OCI-LY1 (cell line): ENCODE measurements around the gene WIPF2.

Experiments
- H2AFZ ChIP-seq: fragments of 200-600 bp; sonication (generic), shearing (Covaris generic); 2 replicates; pipeline ENCODE4 v1.6.0; 2014; ENCODE audit warnings: antibody characterized with exemption, mild to moderate bottlenecking, low read length
- H3F3A ChIP-seq: fragments of 200-600 bp; sonication (generic), shearing (Covaris generic); 2 replicates; pipeline ENCODE4 v1.6.0; 2014; ENCODE audit warnings: mild to moderate bottlenecking, antibody characterized with exemption, low read length, moderate library complexity; ENCODE audit not compliant: insufficient read depth
- H3K27ac ChIP-seq: fragments of 200-600 bp; sonication (generic); 2 replicates; pipeline ENCODE4 v1.5.1; 2014; ENCODE audit warnings: low read length, mixed run types, mild to moderate bottlenecking, low read depth; ENCODE audit not compliant: poor library complexity, severe bottlenecking
- H3K27me3 ChIP-seq: fragments of 200-600 bp; sonication (generic); 2 replicates; pipeline ENCODE4 v1.6.0; 2014; ENCODE audit warnings: antibody characterized with exemption, mild to moderate bottlenecking, low read length, moderate library complexity; ENCODE audit not compliant: insufficient read depth
- H3K36me3 ChIP-seq: fragments of 200-600 bp; sonication (generic); 2 replicates; pipeline ENCODE4 v1.6.1; 2014; ENCODE audit warnings: mild to moderate bottlenecking, antibody characterized with exemption, low read length, moderate library complexity, mixed read lengths; ENCODE audit not compliant: insufficient read depth
- H3K4me1 ChIP-seq: fragments of 200-600 bp; sonication (generic); 2 replicates; pipeline ENCODE4 v1.5.1; 2014; ENCODE audit warnings: mild to moderate bottlenecking, low read length, moderate library complexity; ENCODE audit not compliant: insufficient read depth, severe bottlenecking
- H3K4me2 ChIP-seq: fragments of 200-600 bp; sonication (generic), shearing (Covaris generic); 2 replicates; pipeline ENCODE4 v1.6.1; 2014; ENCODE audit warnings: low read length
- H3K4me3 ChIP-seq: fragments of 200-600 bp; sonication (generic); 2 replicates; pipeline ENCODE4 v1.5.1; 2014; ENCODE audit warnings: low read length, low read depth, mild to moderate bottlenecking, mixed read lengths; ENCODE audit not compliant: poor library complexity, severe bottlenecking
- H3K79me2 ChIP-seq: fragments of 200-600 bp; shearing (Covaris generic); 2 replicates; pipeline ENCODE4 v1.6.1; 2016; ENCODE audit warnings: mixed run types, low read length, mixed read lengths; ENCODE audit not compliant: insufficient read depth
- H3K9ac ChIP-seq: fragments of 200-600 bp; sonication (generic), shearing (Covaris generic); 2 replicates; pipeline ENCODE4 v1.6.1; 2014; ENCODE audit warnings: mild to moderate bottlenecking, low read length, mixed read lengths
- H3K9me2 ChIP-seq: fragments of 200-600 bp; sonication (generic), shearing (Covaris generic); 2 replicates; pipeline ENCODE4 v1.6.1; 2014; ENCODE audit warnings: low read depth, mild to moderate bottlenecking, low read length, mixed read lengths
- H3K9me3 ChIP-seq: fragments of 200-600 bp; shearing (Covaris generic); 2 replicates; pipeline ENCODE4 v1.6.1; 2014; ENCODE audit warnings: low read length, mixed read lengths
- H4K20me1 ChIP-seq: fragments of 200-600 bp; sonication (generic), shearing (Covaris generic); 2 replicates; pipeline ENCODE4 v1.6.0; 2016; ENCODE audit warnings: mild to moderate bottlenecking, low read length; ENCODE audit not compliant: insufficient read depth
- EZH2 ChIP-seq: fragments of 200-600 bp; sonication (generic), shearing (Covaris generic); IDR thresholded peaks from 2 replicates; pipeline ENCODE4 v1.8.0; 2017; ENCODE audit warnings: borderline replicate concordance, mixed run types, mild to moderate bottlenecking, antibody characterized with exemption, low read length, moderate library complexity, mixed read lengths
- TF ChIP-seq, protein P1 (sequence below): fragments of 200-600 bp; sonication (generic), shearing (Covaris generic); IDR thresholded peaks from 2 replicates; pipeline ENCODE4 v1.5.1; 2017; ENCODE audit warnings: mild to moderate bottlenecking, antibody characterized with exemption, low read length, moderate library complexity, mixed read lengths

Gene WIPF2

DNA sequence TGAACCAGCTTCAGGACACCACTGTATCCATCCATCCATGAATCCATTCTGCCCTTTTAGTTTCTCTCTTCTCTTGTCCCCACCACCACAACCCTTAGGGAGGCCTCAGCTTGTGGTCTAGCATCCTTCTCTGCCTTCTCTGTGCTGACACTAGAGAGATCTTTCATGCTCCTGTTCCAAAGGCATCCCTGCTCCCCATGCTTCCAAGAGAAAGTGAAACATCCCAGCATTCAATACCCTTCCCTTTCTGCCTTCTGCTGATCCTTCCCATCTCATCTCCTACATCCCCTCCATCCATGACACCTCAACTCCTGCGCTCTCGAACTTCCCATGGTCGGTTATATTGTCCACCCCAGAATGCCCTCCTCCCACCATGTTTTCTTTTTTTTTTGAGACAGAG lies 31.9 kb upstream of the WIPF2 start:
- H3K4me2 ChIP-seq, result no peak overlapping the region
- H3K27me3 ChIP-seq, result no peaks in the 10 kb centered on the region
- H3K9me2 ChIP-seq, result no peaks in the 10 kb centered on the region
- H3K4me1 ChIP-seq, result peaks cover 13% of the 10 kb centered on the region
- no peaks in the 10 kb centered on the region for H3K79me2 ChIP-seq
- no peak overlapping the region for H2AFZ ChIP-seq
- TF ChIP-seq, protein P1, sequence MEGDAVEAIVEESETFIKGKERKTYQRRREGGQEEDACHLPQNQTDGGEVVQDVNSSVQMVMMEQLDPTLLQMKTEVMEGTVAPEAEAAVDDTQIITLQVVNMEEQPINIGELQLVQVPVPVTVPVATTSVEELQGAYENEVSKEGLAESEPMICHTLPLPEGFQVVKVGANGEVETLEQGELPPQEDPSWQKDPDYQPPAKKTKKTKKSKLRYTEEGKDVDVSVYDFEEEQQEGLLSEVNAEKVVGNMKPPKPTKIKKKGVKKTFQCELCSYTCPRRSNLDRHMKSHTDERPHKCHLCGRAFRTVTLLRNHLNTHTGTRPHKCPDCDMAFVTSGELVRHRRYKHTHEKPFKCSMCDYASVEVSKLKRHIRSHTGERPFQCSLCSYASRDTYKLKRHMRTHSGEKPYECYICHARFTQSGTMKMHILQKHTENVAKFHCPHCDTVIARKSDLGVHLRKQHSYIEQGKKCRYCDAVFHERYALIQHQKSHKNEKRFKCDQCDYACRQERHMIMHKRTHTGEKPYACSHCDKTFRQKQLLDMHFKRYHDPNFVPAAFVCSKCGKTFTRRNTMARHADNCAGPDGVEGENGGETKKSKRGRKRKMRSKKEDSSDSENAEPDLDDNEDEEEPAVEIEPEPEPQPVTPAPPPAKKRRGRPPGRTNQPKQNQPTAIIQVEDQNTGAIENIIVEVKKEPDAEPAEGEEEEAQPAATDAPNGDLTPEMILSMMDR, result no peak
- TF ChIP-seq EZH2, result no peak
- H3K9me3 ChIP-seq, result no peaks in the 10 kb centered on the region
- H3K27ac ChIP-seq, result no peak overlapping the region
- no peak overlapping the region for H3K9ac ChIP-seq
- no peaks in the 10 kb centered on the region for H4K20me1 ChIP-seq
- no peak overlapping the region for H3K4me3 ChIP-seq
- no peaks in the 10 kb centered on the region for H3F3A ChIP-seq
- H3K36me3 ChIP-seq, result no peaks in the 10 kb centered on the region

DNA sequence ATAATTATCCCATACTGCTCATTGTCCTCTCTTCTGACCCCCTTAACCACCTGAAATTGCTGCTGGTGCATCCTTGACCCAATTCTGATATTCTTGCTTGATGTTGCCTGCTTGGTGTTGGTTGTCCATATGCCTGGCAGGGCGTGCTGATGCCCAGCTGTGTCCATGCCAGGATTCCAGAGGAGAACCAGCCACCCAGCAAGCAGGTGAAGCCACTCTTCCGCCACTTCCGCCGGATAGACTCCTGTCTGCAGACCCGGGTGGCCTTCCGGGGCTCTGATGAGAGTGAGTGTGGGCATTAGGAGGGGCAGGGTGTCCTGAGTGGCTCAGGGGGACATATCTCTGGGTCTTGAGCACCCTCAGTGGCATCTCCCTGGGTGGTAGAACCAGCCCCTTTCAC lies 30.4 kb upstream of the WIPF2 start:
- Histone ChIP-seq H2AFZ (no peak overlapping the region), H3K9me2 (no peaks in the 10 kb centered on the region), H3K9ac (no peak overlapping the region), H3K79me2 (no peaks in the 10 kb centered on the region), H3K27me3 (no peaks in the 10 kb centered on the region), H3K9me3 (no peaks in the 10 kb centered on the region), H3F3A (no peaks in the 10 kb centered on the region), H3K27ac (no peak overlapping the region), H3K36me3 (no peaks in the 10 kb centered on the region), H4K20me1 (no peaks in the 10 kb centered on the region), H3K4me2 (no peak overlapping the region), H3K4me1 (peaks cover 13% of the 10 kb centered on the region), H3K4me3 (no peak overlapping the region)
- no peak for TF ChIP-seq EZH2
- TF ChIP-seq, protein P1, result no peak

DNA sequence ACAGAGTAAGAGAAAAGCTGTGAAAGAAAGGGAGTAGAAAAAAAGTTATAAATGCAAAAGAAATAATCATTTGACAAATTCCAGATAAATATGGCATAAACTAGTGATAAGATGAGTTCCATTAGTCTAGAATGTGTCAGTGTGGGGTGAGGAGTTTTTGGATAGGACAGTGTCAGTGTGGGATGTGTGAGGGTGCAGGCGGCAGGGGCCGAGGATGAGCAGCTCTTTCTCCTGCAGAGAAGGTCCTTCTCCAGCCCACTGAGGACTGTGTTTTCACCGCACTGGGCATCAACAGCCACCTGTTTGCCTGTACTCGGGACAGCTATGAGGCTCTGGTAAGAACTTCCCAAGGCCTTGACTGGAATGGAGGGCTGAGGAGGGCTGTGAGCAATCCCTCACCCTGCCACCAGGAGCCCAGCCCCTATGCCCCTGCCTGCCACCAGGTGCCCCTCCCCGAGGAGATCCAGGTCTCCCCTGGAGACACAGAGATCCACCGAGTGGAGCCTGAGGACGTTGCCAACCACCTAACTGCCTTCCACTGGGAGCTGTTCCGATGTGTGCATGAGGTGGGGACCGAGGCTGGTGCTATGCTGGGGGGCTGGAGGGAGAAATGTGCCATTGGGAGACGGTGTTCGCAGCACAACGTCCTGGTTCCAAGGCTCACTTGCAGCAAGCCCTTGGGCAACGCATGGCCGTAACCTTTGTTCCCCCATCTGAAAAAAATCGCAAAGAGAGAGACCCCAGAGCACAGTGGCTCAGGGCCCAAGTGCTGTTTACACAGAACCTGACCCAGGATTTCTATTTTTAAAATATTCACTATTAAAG lies 28.7 kb upstream of the WIPF2 start:
- H3K36me3 ChIP-seq, result no peaks in the 10 kb centered on the region
- H4K20me1 ChIP-seq, result no peaks in the 10 kb centered on the region
- no peaks in the 10 kb centered on the region for H3K9me2 ChIP-seq
- no peaks in the 10 kb centered on the region for H3K9me3 ChIP-seq
- H3K27ac ChIP-seq, result no peak overlapping the region
- H3F3A ChIP-seq, result no peaks in the 10 kb centered on the region
- H3K4me2 ChIP-seq, result peak overlapping the region; percentile 95
- H3K9ac ChIP-seq, result peak overlapping the region; percentile 71; the same call in 1 of the 2 replicates
- no peaks in the 10 kb centered on the region for H3K27me3 ChIP-seq
- no peak overlapping the region for H2AFZ ChIP-seq
- H3K79me2 ChIP-seq, result no peaks in the 10 kb centered on the region
- peak overlapping the region; percentile 70 for H3K4me3 ChIP-seq
- peaks cover 13% of the 10 kb centered on the region for H3K4me1 ChIP-seq
- TF ChIP-seq EZH2, result no peak
- TF ChIP-seq, protein P1, result peak; percentile 51; the same call in 1 of the 2 replicates
